Suprapubic skin (tissue), 3 donors: ENCODE measurements around the gene EEF2K.

Experiments
- POLR2AphosphoS5 ChIP-seq, 3 donors: sonication (generic); formaldehyde crosslinking; IDR thresholded peaks; one replicate each; pipeline ENCODE4 v1.6.1; 2017; ENCODE audit warnings: antibody characterized with exemption in 3 of 3
- TF ChIP-seq, protein P1 (sequence below), 2 donors: fragments of 200-600 bp in 1 of 2; fragments of 450-650 bp in 1 of 2; sonication (generic) in 1 of 2; IDR thresholded peaks; one replicate each; pipeline ENCODE4 v1.5.1; 2016 to 2019; ENCODE audit warnings: antibody characterized with exemption in 2 of 2, mild to moderate bottlenecking in 1 of 2, moderate library complexity in 1 of 2

DNA sequence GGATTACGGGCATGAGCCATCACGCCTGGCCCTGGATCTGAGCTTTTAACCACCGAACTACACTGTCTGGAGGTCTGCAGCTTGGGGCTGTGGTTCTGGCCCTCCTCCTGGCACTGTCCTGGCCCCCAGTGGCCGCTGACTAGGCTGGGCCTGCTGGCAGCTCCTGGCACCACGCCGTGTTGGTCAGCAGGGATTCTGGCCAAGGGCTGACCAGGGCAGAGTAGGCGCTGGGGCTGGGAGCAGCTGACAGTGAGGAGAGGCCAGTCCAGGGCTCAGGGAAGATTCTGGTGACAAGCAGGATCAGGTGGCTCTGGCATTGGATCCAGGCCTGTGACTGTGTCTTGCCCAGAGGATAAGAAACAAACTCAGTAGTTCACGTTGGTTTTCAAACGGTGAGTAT, 14.6 kb downstream of the EEF2K start:
- TF ChIP-seq, protein P1, sequence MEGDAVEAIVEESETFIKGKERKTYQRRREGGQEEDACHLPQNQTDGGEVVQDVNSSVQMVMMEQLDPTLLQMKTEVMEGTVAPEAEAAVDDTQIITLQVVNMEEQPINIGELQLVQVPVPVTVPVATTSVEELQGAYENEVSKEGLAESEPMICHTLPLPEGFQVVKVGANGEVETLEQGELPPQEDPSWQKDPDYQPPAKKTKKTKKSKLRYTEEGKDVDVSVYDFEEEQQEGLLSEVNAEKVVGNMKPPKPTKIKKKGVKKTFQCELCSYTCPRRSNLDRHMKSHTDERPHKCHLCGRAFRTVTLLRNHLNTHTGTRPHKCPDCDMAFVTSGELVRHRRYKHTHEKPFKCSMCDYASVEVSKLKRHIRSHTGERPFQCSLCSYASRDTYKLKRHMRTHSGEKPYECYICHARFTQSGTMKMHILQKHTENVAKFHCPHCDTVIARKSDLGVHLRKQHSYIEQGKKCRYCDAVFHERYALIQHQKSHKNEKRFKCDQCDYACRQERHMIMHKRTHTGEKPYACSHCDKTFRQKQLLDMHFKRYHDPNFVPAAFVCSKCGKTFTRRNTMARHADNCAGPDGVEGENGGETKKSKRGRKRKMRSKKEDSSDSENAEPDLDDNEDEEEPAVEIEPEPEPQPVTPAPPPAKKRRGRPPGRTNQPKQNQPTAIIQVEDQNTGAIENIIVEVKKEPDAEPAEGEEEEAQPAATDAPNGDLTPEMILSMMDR (IDR thresholded peaks at IDR 0.05), result no peak
- no peak for TF ChIP-seq POLR2AphosphoS5 (IDR thresholded peaks at IDR 0.05)
